NB4 (cell line): ENCODE data around the gene ATXN1.
A peak's percentile ranks its signal among the peaks of the same experiment; 100 is the strongest.

Source experiments
- CTCF ChIP-seq: IDR thresholded peaks from one replicate; pipeline ENCODE4 v1.5.1; 2012; ENCODE audit warnings: low read depth, low read length
- MAX ChIP-seq: IDR thresholded peaks from 2 replicates; pipeline ENCODE4 v1.6.1; 2011; ENCODE audit warnings: low read depth, low read length
- MYC ChIP-seq: IDR thresholded peaks from 2 replicates; pipeline ENCODE4 v1.6.1; 2011; ENCODE audit warnings: low read depth, low read length
- POLR2A ChIP-seq: IDR thresholded peaks from 2 replicates; pipeline ENCODE4 v1.6.1; 2011; ENCODE audit warnings: mild to moderate bottlenecking; ENCODE audit not compliant: insufficient read length; ENCODE audit errors: extremely low read depth

- no peak for TF ChIP-seq CTCF
- TF ChIP-seq POLR2A = no peak
- TF ChIP-seq MAX = peak; percentile 46
- TF ChIP-seq MYC = peak; percentile 53
Observed at GRCh38 chr6:16322666-16323312, 438.5 kb downstream of the ATXN1 start.
